HG02759 (cell line): Measurements from ENCODE around the gene ZNF536.

Source experiments
- ATAC-seq: cut with Tn5 transposase; IDR thresholded peaks from one replicate; pipeline ENCODE4 v1.9.1; 2021; ENCODE audit warnings: mild to moderate bottlenecking, moderate library complexity; ENCODE audit not compliant: unreplicated experiment

The ZNF536 gene

DNA sequence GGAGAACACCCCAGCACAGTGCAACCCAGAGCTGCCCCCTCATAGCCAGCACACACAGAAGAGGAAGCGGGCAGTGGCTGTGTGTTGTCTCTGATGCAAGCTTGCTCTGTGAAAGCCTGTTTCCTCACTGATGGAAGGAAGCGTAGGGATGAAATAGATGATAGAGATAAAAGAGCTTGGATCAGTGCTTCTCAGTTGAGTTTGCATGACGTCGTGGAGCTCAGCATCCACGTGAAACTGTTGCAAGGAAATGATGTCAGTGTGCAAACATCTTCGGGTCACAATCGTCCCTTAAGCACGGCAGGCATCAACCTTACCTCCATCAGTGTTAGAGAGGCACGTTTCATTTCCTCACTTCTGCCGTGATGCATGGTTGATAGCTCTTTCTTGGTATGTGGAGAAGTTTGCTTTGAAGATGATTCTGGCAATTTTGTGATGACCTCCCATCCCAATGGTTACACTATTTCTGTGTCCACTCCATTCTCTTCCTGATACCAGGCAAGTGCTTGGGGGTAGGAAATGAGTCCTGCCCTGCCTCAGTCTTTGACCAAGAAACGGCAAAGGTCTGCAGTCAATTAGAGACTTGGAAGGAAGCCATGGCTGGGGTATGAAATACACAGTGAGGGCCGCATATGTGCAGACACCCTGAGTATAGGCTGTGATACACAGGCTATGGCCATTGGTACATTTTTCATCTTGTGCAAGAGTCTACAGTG is 183.0 kb downstream of the ZNF536 start:
- ATAC-seq: no peak

DNA sequence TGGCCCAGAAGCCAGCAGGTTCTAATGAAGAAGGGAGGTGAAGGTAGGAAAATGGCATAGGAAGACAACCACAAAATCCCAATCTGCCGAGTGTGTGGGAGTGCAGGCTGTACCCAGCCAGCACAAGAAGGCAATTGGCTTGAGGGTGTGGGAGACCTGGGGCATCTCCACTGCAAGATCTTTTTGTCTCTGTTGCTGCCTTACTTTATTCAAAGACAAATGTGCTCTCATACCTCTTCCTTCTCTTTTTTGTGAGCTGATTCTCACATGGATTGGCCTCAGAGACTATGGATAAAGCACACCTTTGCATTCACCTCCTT is 183.6 kb downstream of the ZNF536 start:
- no peak for ATAC-seq

DNA sequence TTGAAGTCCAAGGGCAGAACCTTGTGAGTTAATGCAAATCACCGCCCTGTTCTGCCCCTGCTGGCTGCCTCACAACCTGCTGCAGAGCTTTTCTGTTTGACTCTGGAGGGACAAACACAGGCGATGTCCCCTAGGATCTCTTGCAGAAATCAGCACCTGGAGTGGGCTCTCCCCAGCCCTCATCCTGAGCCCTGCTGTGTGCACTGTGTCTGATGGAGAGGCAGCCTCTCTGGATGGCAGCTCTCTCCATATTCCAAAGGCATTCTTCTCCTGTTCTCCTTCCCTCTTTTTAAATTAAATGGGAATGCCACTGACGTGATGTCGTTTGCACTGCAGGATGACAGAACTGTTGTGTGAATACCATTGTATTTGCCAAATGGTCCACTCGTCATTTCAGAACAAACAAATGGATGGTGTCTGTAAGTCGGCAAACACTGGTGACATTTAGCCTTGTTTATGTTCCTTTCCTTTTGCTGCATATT is 184.1 kb downstream of the ZNF536 start:
- no peak for ATAC-seq

GRCh38 chr19:30557212-30557611 is 185.0 kb downstream of the ZNF536 start:
- no peak for ATAC-seq

- ATAC-seq: no peak
Observed at GRCh38 chr19:30557927-30558557, 185.9 kb downstream of the ZNF536 start.

DNA sequence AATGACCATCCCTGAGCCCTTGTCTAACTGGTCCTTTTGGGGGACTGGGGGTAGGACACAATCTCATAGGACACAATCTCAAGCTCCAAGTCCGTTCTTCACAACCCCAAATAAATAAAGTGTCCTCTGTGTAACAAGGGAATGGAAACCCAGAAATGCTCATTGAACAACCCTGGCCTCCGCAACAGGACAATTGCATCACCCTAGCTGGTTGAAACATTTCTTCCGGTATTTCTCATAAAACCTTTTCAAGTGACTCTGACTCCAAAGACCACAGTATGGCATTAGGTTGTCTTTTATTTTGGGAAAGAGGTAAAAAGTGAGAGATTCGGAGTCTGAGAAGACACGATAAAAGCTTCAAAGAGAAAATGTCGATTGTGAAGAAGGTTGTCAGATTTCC is 186.6 kb downstream of the ZNF536 start:
- ATAC-seq: no peak

DNA sequence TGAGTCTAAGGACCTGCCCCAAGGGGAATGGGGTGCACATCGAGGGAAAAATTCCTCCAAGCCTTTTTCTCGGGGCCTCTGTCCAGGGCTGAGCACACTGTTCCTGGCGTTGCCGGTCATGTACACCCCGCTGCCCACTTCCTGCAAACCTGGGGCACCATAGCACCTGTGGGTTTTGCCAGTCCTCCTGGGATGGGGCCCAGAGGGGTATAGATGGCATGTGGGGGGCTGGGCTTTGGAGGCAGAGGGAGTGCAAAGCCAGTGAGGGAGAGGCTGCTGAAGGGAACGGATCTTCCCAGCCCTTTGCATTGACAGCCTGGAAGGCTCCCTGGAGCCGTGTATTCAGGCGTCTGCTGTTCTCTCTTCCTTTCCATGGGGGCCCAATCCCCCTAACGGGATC is 187.3 kb downstream of the ZNF536 start:
- ATAC-seq: no peak

GRCh38 chr19:30562981-30563380 is 190.8 kb downstream of the ZNF536 start:
- no peak for ATAC-seq

DNA sequence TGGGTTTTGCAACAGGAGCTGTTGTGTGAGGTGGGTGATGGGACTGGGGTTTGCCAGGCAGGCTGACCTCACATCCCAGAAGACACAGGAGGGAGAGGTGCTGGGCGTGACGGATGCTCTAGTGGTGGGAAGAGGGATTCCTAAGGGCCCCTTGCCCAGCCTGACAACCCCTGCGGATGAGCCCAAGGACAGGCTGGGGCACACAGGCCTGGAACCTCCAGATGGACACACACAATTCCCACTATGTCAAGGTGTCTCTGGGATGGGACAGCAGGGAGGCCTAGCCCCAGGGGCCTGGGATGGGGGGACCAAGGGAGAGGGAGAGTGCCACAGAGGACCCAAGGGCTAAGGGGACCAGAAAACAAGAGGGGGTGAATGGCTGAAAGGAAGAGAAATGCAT is 191.5 kb downstream of the ZNF536 start:
- no peak for ATAC-seq

GRCh38 chr19:30564551-30565011 is 192.4 kb downstream of the ZNF536 start:
- no peak for ATAC-seq

GRCh38 chr19:30565636-30566035 is 193.5 kb downstream of the ZNF536 start:
- ATAC-seq: no peak

DNA sequence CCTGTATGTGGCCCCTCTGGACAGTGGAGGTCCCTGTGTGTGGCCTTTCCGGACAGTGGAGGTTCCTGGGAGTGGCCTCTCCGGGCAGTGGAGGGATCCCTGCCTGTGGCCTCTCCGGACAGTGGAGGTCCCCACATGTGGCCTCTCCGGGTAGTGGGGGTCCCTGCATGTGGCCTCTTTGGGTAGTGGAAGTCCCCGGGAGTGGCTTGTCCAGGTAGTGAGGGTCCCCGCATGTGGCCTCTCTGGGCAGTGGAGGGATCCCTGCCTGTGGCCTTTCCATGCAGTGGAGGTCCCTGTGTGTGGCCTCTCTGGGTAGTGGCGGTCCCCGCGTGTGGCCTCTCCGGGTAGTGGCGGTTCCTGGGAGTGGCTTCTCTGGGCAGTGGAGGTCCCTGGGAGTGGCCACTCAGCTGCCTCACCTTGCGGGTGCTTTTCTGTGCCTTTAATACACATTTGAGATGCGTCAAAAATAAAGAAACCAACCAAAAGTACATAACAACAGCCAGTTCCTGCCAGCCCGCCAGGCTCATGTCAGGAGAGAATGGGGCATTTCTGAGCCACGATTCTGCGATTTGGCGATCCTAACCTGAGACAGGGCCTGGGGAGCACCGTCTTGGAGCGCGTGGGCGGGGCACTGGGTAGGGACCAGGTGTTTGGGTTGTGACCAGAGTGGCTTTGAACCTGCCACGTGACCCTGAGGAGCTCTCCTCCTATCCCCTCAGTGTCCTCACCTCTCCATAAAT is 194.7 kb downstream of the ZNF536 start:
- ATAC-seq: no peak

DNA sequence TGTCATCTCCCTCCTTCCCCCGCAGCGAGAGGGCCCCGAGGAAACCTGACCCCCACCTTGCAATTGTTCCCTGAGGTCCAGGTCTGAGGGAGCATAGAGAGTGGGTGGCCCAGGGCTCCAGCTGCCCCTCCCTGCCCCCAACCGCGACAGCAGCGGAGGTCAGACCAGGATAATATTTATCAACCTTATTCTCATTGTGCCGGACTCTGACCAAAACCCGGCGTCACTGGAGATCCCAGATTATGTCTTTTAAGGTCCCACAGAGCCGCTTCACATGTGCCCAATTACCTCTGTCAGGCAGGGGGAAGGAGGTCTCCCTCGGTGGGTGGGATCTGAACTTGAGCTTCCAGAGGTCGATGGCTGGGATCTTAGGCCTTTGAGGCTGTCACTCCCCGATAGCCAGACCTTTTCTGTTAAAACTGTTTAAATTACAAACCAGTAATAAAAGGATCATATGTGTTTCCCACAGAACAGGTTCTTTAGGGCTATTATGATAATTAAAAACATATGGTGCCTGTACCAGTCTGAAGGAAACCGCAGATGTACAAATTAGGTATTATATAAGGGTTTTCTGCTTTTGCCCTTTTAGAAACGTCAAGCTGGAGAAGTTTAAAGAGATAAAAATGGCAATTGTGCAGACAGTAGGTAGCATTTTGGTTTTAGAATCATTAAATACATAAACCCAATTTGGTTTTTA is 195.5 kb downstream of the ZNF536 start:
- ATAC-seq: no peak

- ATAC-seq: no peak
Observed at GRCh38 chr19:30570194-30570593, 198.0 kb downstream of the ZNF536 start.

GRCh38 chr19:30577551-30578105 is 205.4 kb downstream of the ZNF536 start:
- ATAC-seq: no peak

DNA sequence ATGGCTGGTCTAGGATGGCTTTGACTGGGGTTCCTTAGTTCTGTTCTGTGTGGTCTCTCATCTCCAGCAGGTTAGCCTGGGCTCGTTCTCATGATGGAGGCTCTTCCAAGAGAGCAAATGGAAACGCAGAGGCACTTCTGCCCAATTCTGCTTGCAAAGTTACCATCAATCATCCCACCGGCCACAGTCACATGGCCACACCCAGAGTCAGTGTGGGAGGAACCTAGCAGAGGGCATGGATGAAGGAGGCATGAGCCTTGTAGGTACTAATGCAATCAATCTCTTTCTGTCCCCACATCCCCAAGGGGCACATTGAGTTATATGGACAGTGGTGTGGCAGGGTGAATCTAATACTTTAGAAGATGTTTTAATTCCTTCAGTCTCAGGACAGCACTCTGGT is 207.2 kb downstream of the ZNF536 start:
- ATAC-seq: no peak

DNA sequence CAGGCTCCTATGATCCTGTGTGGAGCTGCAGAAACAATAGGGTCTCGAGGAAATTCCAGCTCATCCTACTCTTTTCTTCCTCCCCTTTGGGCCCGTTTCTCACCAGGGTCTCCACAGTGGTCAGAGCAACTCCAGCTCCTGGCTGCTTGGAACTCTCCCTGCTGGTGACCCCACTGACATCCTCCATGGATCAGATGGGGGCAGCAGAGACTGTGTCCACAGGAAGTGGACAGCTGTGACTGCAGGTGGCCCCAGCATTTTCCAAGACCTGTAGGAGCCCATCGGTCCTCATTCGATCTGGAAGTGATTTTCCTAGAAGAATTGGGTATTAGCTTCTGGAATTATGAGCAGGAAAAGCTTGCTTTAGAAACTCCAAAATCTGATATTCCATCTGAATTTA is 208.5 kb downstream of the ZNF536 start:
- ATAC-seq: no peak

DNA sequence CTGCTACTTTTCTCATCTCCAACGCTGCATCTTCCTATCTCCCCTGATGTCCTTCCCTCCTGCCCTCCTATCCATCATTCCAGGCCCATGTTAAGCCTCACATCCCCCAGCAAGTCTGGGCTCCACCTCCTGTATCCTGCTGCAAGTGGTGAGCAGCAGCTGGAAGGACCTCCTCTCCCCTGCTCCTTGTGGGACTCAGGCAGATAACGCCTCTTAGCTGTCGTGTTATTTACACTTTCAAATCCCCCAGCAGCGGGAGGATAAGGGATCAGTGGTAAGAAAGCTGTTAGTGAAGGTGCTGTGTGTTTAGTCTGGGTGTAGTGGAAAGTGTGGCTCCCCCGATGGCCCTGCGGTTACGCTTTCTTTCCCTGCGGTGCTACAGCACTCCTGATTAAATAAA is 211.9 kb downstream of the ZNF536 start:
- ATAC-seq: no peak

DNA sequence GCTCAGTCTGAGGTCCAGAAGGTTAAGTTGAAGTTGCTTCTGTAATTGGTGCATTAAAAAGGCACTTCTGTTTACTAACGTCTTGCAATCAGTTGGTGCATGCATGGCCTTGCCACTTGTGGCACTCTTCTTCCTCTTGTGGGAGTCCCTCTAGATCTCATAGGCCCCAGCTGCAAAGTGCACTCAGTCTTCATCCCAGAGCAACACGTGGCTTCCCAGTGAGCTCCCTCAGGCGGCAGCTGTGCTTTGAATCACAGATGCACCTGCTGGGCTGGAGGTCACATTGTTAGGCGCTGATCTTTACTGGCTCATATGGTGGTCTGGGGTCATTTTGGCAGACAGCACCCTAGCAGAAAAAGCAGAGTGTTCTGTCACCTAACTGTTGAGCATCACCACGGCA is 215.7 kb downstream of the ZNF536 start:
- no peak for ATAC-seq

GRCh38 chr19:30590596-30591229 is 218.5 kb downstream of the ZNF536 start:
- ATAC-seq: no peak

- ATAC-seq: no peak
Observed at GRCh38 chr19:30593356-30593755, 221.2 kb downstream of the ZNF536 start.
